Ovary (tissue), 3 donors: Measurements from ENCODE around the gene SGCD.

ENCODE experiments used
- EP300 ChIP-seq: sonication (generic); formaldehyde crosslinking; IDR thresholded peaks from one replicate; pipeline ENCODE4 v1.6.1; 2017; ENCODE audit warnings: antibody characterized with exemption
- POLR2A ChIP-seq: fragments of 450-650 bp; IDR thresholded peaks from one replicate; pipeline ENCODE4 v1.6.1; 2017; ENCODE audit warnings: antibody characterized with exemption, mild to moderate bottlenecking, moderate library complexity
- TF ChIP-seq, protein P1 (sequence below), 3 donors: fragments of 450-650 bp in 2 of 3; fragments of 200-600 bp in 1 of 3; IDR thresholded peaks; one replicate each; pipeline versions ENCODE4 v1.5.1 to v1.8.0; 2016 to 2022; ENCODE audit warnings: antibody characterized with exemption in 3 of 3, mild to moderate bottlenecking in 1 of 3
- donor health status: DM: no; HTN: no; CAD: no.

GRCh38 chr5:156589104-156589945, 262.4 kb downstream of the SGCD start:
- TF ChIP-seq, protein P1, sequence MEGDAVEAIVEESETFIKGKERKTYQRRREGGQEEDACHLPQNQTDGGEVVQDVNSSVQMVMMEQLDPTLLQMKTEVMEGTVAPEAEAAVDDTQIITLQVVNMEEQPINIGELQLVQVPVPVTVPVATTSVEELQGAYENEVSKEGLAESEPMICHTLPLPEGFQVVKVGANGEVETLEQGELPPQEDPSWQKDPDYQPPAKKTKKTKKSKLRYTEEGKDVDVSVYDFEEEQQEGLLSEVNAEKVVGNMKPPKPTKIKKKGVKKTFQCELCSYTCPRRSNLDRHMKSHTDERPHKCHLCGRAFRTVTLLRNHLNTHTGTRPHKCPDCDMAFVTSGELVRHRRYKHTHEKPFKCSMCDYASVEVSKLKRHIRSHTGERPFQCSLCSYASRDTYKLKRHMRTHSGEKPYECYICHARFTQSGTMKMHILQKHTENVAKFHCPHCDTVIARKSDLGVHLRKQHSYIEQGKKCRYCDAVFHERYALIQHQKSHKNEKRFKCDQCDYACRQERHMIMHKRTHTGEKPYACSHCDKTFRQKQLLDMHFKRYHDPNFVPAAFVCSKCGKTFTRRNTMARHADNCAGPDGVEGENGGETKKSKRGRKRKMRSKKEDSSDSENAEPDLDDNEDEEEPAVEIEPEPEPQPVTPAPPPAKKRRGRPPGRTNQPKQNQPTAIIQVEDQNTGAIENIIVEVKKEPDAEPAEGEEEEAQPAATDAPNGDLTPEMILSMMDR (IDR thresholded peaks at IDR 0.05): no peak
- TF ChIP-seq POLR2A: no peak
- TF ChIP-seq EP300: no peak
